ENCODE measurements around the gene SLFN11.
A peak's percentile ranks its signal among the peaks of the same experiment; 100 is the strongest.
"Not testable (repeated sequence)": the region's sequence is repeated elsewhere in the genome, so short reads cannot be mapped to it uniquely, and the experiment has no call there.

The SLFN11 gene

GRCh38 chr17:35313875-35314409, 59.5 kb downstream of the SLFN11 start:
- no peak overlapping the region for H3K27ac ChIP-seq (ENCODE audit: low read depth, low read length)
- H3K27me3 ChIP-seq (ENCODE audit: control insufficient read depth, insufficient read depth, low read length), result no peaks in the 10 kb centered on the region
- no peaks in the 10 kb centered on the region for H3K36me3 ChIP-seq (ENCODE audit: control insufficient read depth, insufficient read depth, low read length)
- H3K4me3 ChIP-seq (ENCODE audit: low read length), result peak overlapping the region; percentile 55
- H3K9ac ChIP-seq (ENCODE audit: low read length), result no peak overlapping the region
- no peaks in the 10 kb centered on the region for H3K4me1 ChIP-seq (ENCODE audit: control insufficient read depth, insufficient read depth, low read length)

GRCh38 chr17:35312790-35313711, 60.4 kb downstream of the SLFN11 start:
- H3K4me3 ChIP-seq (ENCODE audit: low read length), result peak overlapping the region; percentile 55
- no peak overlapping the region for H3K27ac ChIP-seq (ENCODE audit: low read depth, low read length)
- H3K9ac ChIP-seq (ENCODE audit: low read length), result no peak overlapping the region
- H3K4me1 ChIP-seq (ENCODE audit: control insufficient read depth, insufficient read depth, low read length), result no peaks in the 10 kb centered on the region
- no peaks in the 10 kb centered on the region for H3K27me3 ChIP-seq (ENCODE audit: control insufficient read depth, insufficient read depth, low read length)
- H3K36me3 ChIP-seq (ENCODE audit: control insufficient read depth, insufficient read depth, low read length), result no peaks in the 10 kb centered on the region

- Histone ChIP-seq H3K4me3 (ENCODE audit: low read length) (no peak overlapping the region), H3K36me3 (ENCODE audit: control insufficient read depth, insufficient read depth, low read length) (no peaks in the 10 kb centered on the region), H3K4me1 (ENCODE audit: control insufficient read depth, insufficient read depth, low read length) (no peaks in the 10 kb centered on the region), H3K27me3 (ENCODE audit: control insufficient read depth, insufficient read depth, low read length) (no peaks in the 10 kb centered on the region), H3K9ac (ENCODE audit: low read length) (no peak overlapping the region), H3K27ac (ENCODE audit: low read depth, low read length) (no peak overlapping the region)
Measured at GRCh38 chr17:35312346-35312745, 61.1 kb downstream of the SLFN11 start.

GRCh38 chr17:35309345-35309744, 64.1 kb downstream of the SLFN11 start:
- H3K9ac ChIP-seq (ENCODE audit: low read length), result not testable (repeated sequence)

More at GRCh38 chr17:35309345-35309744, 64.1 kb downstream of the SLFN11 start:
- H3K36me3 ChIP-seq (ENCODE audit: control insufficient read depth, insufficient read depth, low read length); H3K27ac ChIP-seq (ENCODE audit: low read depth, low read length); H3K4me3 ChIP-seq (ENCODE audit: low read length); H3K4me1 ChIP-seq (ENCODE audit: control insufficient read depth, insufficient read depth, low read length); H3K27me3 ChIP-seq (ENCODE audit: control insufficient read depth, insufficient read depth, low read length): not testable (repeated sequence)

Data from rectal smooth muscle tissue (tissue), 1 donor.